ENCODE results near the gene LCP2. TPM values are rescaled to one million over a fixed set of nuclear protein-coding genes. Genes with fewer than 3 reads are reported as not detected.
A peak's percentile ranks its signal among the peaks of the same experiment; 100 is the strongest.

LCP2 gene
- total and polyA plus RNA-seq, 2 donors (not counting 3 experiments of a cell fraction or from before 2014, with no cell fraction given) = not detected

GRCh38 chr5:170308686-170309085 is 11.1 kb upstream of the LCP2 start:
- no peak for TF ChIP-seq MYC (IDR thresholded peaks at IDR 0.05; ENCODE audit: low read depth, low read length)
- TF ChIP-seq GATA2 (IDR thresholded peaks at IDR 0.05; ENCODE audit: insufficient read depth, insufficient read length, low read depth, low read length) = no peak
- H3K4me2 ChIP-seq (ENCODE audit: insufficient read depth, low read length) = no peak overlapping the region
- no peak overlapping the region for H2AFZ ChIP-seq (ENCODE audit: low read depth, low read length)
- H3K4me1 ChIP-seq (ENCODE audit: control insufficient read depth, extremely low read depth, insufficient read depth, low read length) = peaks cover 3% of the 10 kb centered on the region
- no TSS peak for BruUV-seq (replicated peaks)
- H3K79me2 ChIP-seq (ENCODE audit: control insufficient read depth, insufficient read depth, low read length) = no peaks in the 10 kb centered on the region
- ChIA-PET POLR2A (no interaction called here), CTCF (interaction anchor here (1.5 kb wide), 1 partner anchor 25 kb away, joined by 3 read pairs; no protein-coding TSS in a partner anchor)
- no peaks in the 10 kb centered on the region for H3K36me3 ChIP-seq (ENCODE audit: control insufficient read depth in 2 of 2, extremely low read depth in 1 of 2, insufficient read depth in 2 of 2, low read length in 2 of 2)
- DNase-seq (ENCODE audit: low read depth, low spot score) (no peak), FAIRE-seq (no peak)
- H3K27ac ChIP-seq (ENCODE audit: insufficient read depth, low read depth, low read length) = no peak overlapping the region
- H3K9ac ChIP-seq (replicated peaks; ENCODE audit: extremely low read depth, insufficient read depth, low read length) = no peak overlapping the region
- intact Hi-C loops (cut with micrococcal nuclease) (no loop called here), dilution Hi-C loops (cut with MboI; ENCODE audit: extremely low pct_ligation_motif_present, low sequenced_read_pairs) (no loop called here)
- peaks cover 0 to 3% of the 10 kb centered on the region in 2 experiments for H3K27me3 ChIP-seq (ENCODE audit: control insufficient read depth in 2 of 2, insufficient read depth in 2 of 2, low read length in 2 of 2)
- H3K9me1 ChIP-seq (replicated peaks; ENCODE audit: control insufficient read depth, extremely low read depth, insufficient read depth, low read length) = no peaks in the 10 kb centered on the region
- H3K9me3 ChIP-seq (replicated peaks; ENCODE audit: control insufficient read depth, insufficient read depth, low read length) = no peaks in the 10 kb centered on the region
- no peak overlapping the region for H3K4me3 ChIP-seq (replicated peaks in 1 of 3; ENCODE audit: insufficient read depth in 1 of 3, low read depth in 1 of 3, low read length in 3 of 3)
- H4K20me1 ChIP-seq (replicated peaks; ENCODE audit: control insufficient read depth, extremely low read depth, insufficient read depth, low read length) = no peaks in the 10 kb centered on the region

- FAIRE-seq (no peak), DNase-seq (ENCODE audit: low read depth, low spot score) (peak; percentile 14)
- peaks cover under 1% of the 10 kb centered on the region for H3K4me1 ChIP-seq (ENCODE audit: control insufficient read depth, extremely low read depth, insufficient read depth, low read length)
- H3K79me2 ChIP-seq (ENCODE audit: control insufficient read depth, insufficient read depth, low read length) = no peaks in the 10 kb centered on the region
- ChIA-PET POLR2A (no interaction called here), CTCF (interaction anchor here (0.8 to 1.5 kb wide), 2 partner anchors 26 to 59 kb away, joined by 3 read pairs; no protein-coding TSS in a partner anchor)
- no peak overlapping the region for H3K9ac ChIP-seq (replicated peaks; ENCODE audit: extremely low read depth, insufficient read depth, low read length)
- H3K27ac ChIP-seq (ENCODE audit: insufficient read depth, low read depth, low read length) = no peak overlapping the region
- H4K20me1 ChIP-seq (replicated peaks; ENCODE audit: control insufficient read depth, extremely low read depth, insufficient read depth, low read length) = no peaks in the 10 kb centered on the region
- no peaks in the 10 kb centered on the region for H3K9me1 ChIP-seq (replicated peaks; ENCODE audit: control insufficient read depth, extremely low read depth, insufficient read depth, low read length)
- dilution Hi-C loops (cut with MboI; ENCODE audit: extremely low pct_ligation_motif_present, low sequenced_read_pairs) = no loop called here
- H3K27me3 ChIP-seq (ENCODE audit: control insufficient read depth in 2 of 2, insufficient read depth in 2 of 2, low read length in 2 of 2) = peaks cover 0 to 3% of the 10 kb centered on the region in 2 experiments
- TF ChIP-seq MAX (IDR thresholded peaks at IDR 0.05; ENCODE audit: insufficient read depth, insufficient read length) (no peak), CTCF (IDR thresholded peaks at IDR 0.05; ENCODE audit: extremely low read depth in 1 of 2, insufficient read depth in 1 of 2, low read depth in 1 of 2, low read length in 2 of 2) (no peak), EZH2 (IDR thresholded peaks at IDR 0.05; ENCODE audit: borderline replicate concordance, low read depth, low read length, severe bottlenecking) (no peak), POLR2AphosphoS5 (IDR thresholded peaks at IDR 0.05; ENCODE audit: insufficient read depth, low read depth, low read length) (no peak), MYC (IDR thresholded peaks at IDR 0.05; ENCODE audit: low read depth, low read length) (no peak), GATA2 (IDR thresholded peaks at IDR 0.05; ENCODE audit: insufficient read depth, insufficient read length, low read depth, low read length) (no peak), FOS (IDR thresholded peaks at IDR 0.05; ENCODE audit: borderline replicate concordance, insufficient read depth, low read length) (no peak)
- no peaks in the 10 kb centered on the region for H3K36me3 ChIP-seq (ENCODE audit: control insufficient read depth in 2 of 2, extremely low read depth in 1 of 2, insufficient read depth in 2 of 2, low read length in 2 of 2)
- no TSS peak for BruUV-seq (replicated peaks)
- no peak overlapping the region for H3K4me3 ChIP-seq (replicated peaks in 1 of 3; ENCODE audit: insufficient read depth in 1 of 3, low read depth in 1 of 3, low read length in 3 of 3)
- H3K4me2 ChIP-seq (ENCODE audit: insufficient read depth, low read length) = no peak overlapping the region
- H2AFZ ChIP-seq (ENCODE audit: low read depth, low read length) = no peak overlapping the region
- H3K9me3 ChIP-seq (replicated peaks; ENCODE audit: control insufficient read depth, insufficient read depth, low read length) = no peaks in the 10 kb centered on the region
- intact Hi-C loops (cut with micrococcal nuclease) = no loop called here
Measured at GRCh38 chr5:170307575-170308465, 10.2 kb upstream of the LCP2 start.

All from endothelial cell of umbilical vein (primary cell).